K562 (cell line): ENCODE results near the gene SPDEF. TPM values are rescaled to one million over a fixed set of nuclear protein-coding genes. Genes with fewer than 3 reads are reported as not detected.

Experiments
- KAT7 ChIP-seq: sonication (generic); formaldehyde crosslinking; IDR thresholded peaks from 2 replicates; pipeline ENCODE4 v1.8.0; 2022; ENCODE audit warnings: missing genetic modification reagents, mild to moderate bottlenecking, borderline replicate concordance
- MCM5 ChIP-seq: fragments of 450-650 bp; IDR thresholded peaks from 2 replicates; pipeline ENCODE4 v1.6.1; 2016; ENCODE audit warnings: low read depth
- MTA3 ChIP-seq: fragments of 450-650 bp; formaldehyde crosslinking; IDR thresholded peaks from 2 replicates; pipeline ENCODE4 v1.6.1; 2017; ENCODE audit warnings: mild to moderate bottlenecking, borderline replicate concordance
- MXD1 ChIP-seq: fragments of 250-450 bp; sonication (Bioruptor Pico); IDR thresholded peaks from 2 replicates; pipeline ENCODE4 v1.8.0; 2021; ENCODE audit warnings: borderline replicate concordance, mild to moderate bottlenecking, moderate library complexity; ENCODE audit not compliant: poor library complexity, severe bottlenecking
- NFIX ChIP-seq: fragments of 250-450 bp; sonication (Bioruptor Pico); IDR thresholded peaks from 2 replicates; pipeline ENCODE4 v1.4.0; 2020; ENCODE audit warnings: low read depth, mild to moderate bottlenecking, moderate library complexity
- PATZ1 ChIP-seq: fragments of 250-450 bp; sonication (Bioruptor Pico); IDR thresholded peaks from 2 replicates; pipeline ENCODE4 v1.5.0; 2020; ENCODE audit warnings: mild to moderate bottlenecking, borderline replicate concordance
- POLR2G ChIP-seq: fragments of 200-400 bp; formaldehyde crosslinking; IDR thresholded peaks from 2 replicates; pipeline ENCODE4 v1.6.1; 2017; ENCODE audit warnings: low read depth, mild to moderate bottlenecking, antibody characterized with exemption, low read length, moderate library complexity
- RBM17 ChIP-seq: fragments of 200-400 bp; formaldehyde crosslinking; IDR thresholded peaks from 2 replicates; pipeline ENCODE4 v1.6.1; 2017; ENCODE audit warnings: low read depth, mild to moderate bottlenecking, low read length, borderline replicate concordance
- SAFB2 ChIP-seq: fragments of 200-400 bp; formaldehyde crosslinking; IDR thresholded peaks from 2 replicates; pipeline ENCODE4 v1.6.1; 2018; ENCODE audit warnings: borderline replicate concordance, low read length, low read depth, moderate library complexity; ENCODE audit not compliant: severe bottlenecking
- SPI1 ChIP-seq: IDR thresholded peaks from 2 replicates; pipeline ENCODE4 v1.6.1; 2011; ENCODE audit warnings: low read depth, low read length, control low read depth, borderline replicate concordance
- TRIM28 ChIP-seq: fragments of 450-650 bp; IDR thresholded peaks from 2 replicates; pipeline ENCODE4 v1.6.1; 2017
- ZFP91 ChIP-seq: sonication (generic); formaldehyde crosslinking; IDR thresholded peaks from 2 replicates; pipeline ENCODE4 v1.8.0; 2022; ENCODE audit warnings: mild to moderate bottlenecking, missing genetic modification reagents
- ZNF140 ChIP-seq: fragments of 250-450 bp; sonication (Bioruptor Pico); IDR thresholded peaks from 2 replicates; pipeline ENCODE4 v1.8.0; 2021; ENCODE audit warnings: moderate library complexity, mild to moderate bottlenecking, inconsistent platforms
- ZNF449 ChIP-seq: fragments of 250-450 bp; sonication (Bioruptor Pico); IDR thresholded peaks from 2 replicates; pipeline ENCODE4 v1.8.0; 2022; ENCODE audit warnings: moderate library complexity, mild to moderate bottlenecking, inconsistent platforms
- ZNF696 ChIP-seq: fragments of 250-450 bp; sonication (Bioruptor Pico); conservative IDR thresholded peaks from 2 replicates; pipeline ENCODE4 v1.4.0; 2020; ENCODE audit warnings: mild to moderate bottlenecking, moderate library complexity
- ZNF785 ChIP-seq: fragments of 250-450 bp; sonication (Bioruptor Pico); IDR thresholded peaks from 2 replicates; pipeline ENCODE4 v1.4.0; 2020; ENCODE audit warnings: mild to moderate bottlenecking
- polyA plus RNA-seq, 8 experiments: library from polyadenylated mRNA; depleted of rRNA in 4 of 8; stranded (reverse) in 5 of 8; unstranded in 3 of 8; fragments of >200 nt; fragmentation: Nextera tagmentation in 2 of 8; fragmentation: Illumina TruSeq in 1 of 8; extraction: Ambion mirVana in 2 of 8; extraction: Trizol in 1 of 8; gene quantifications; 2 replicates each; pipeline versions ENCODE4 v1.2.1 to v1.2.3, GENCODE V29; 2011 to 2014; ENCODE audit warnings: inconsistent platforms in 1 of 8, missing spikeins in 1 of 8
- total RNA-seq, 7 experiments: library from RNA; depleted of rRNA in 6 of 7; stranded (reverse); fragments of >200 nt in 6 of 7; fragmentation: Illumina TruSeq in 2 of 7; extraction: Trizol in 2 of 7; gene quantifications; 2 replicates each; pipeline versions ENCODE4 v1.2.1 to v1.2.3, GENCODE V29; 2011 to 2021; ENCODE audit warnings: low replicate concordance in 1 of 7
- TF ChIP-seq, protein P1 (sequence below), 2 experiments: fragments of 450-650 bp; IDR thresholded peaks; 2 replicates each; pipeline ENCODE4 v1.6.1; 2016
- TF ChIP-seq, protein P2 (sequence below), 3 experiments: IDR thresholded peaks in 2 of 3; conservative IDR thresholded peaks in 1 of 3; 2 replicates each; pipeline ENCODE4 v1.5.1; 2011 to 2012; ENCODE audit warnings: low read length in 3 of 3, mild to moderate bottlenecking in 3 of 3, control low read depth in 2 of 3, improper control_type of control experiment in 1 of 3, inconsistent platforms in 1 of 3, low read depth in 1 of 3, mixed read lengths in 1 of 3, moderate library complexity in 1 of 3; ENCODE audit not compliant: insufficient read depth in 2 of 3

The SPDEF gene
- total and polyA plus RNA-seq, 9 of the 15 experiments (the other 6 are each of a cell fraction or from before 2014, with no cell fraction given), result 0.04 to 0.12 (median 0.11) TPM; not detected in 5

GRCh38 chr6:34562861-34563512 is 6.9 kb upstream of the SPDEF start (continued):
- no peak for TF ChIP-seq ZNF696
- no peak for TF ChIP-seq ZNF140
- TF ChIP-seq TRIM28, result no peak
- no peak for TF ChIP-seq RBM17
- no peak for TF ChIP-seq ZNF785
- TF ChIP-seq, protein P1, sequence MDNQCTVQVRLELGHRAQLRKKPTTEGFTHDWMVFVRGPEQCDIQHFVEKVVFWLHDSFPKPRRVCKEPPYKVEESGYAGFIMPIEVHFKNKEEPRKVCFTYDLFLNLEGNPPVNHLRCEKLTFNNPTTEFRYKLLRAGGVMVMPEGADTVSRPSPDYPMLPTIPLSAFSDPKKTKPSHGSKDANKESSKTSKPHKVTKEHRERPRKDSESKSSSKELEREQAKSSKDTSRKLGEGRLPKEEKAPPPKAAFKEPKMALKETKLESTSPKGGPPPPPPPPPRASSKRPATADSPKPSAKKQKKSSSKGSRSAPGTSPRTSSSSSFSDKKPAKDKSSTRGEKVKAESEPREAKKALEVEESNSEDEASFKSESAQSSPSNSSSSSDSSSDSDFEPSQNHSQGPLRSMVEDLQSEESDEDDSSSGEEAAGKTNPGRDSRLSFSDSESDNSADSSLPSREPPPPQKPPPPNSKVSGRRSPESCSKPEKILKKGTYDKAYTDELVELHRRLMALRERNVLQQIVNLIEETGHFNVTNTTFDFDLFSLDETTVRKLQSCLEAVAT (IDR thresholded peaks at IDR 0.05), result peak in 1 of 2 experiments; percentile 97; a peak in 2 of 4 replicates
- no peak for TF ChIP-seq PATZ1 (CRISPR knock-in tag)
- TF ChIP-seq KAT7 (CRISPR knock-in tag), result no peak
- TF ChIP-seq POLR2G, result no peak
- no peak for TF ChIP-seq ZFP91 (CRISPR knock-in tag)
- TF ChIP-seq, protein P2, sequence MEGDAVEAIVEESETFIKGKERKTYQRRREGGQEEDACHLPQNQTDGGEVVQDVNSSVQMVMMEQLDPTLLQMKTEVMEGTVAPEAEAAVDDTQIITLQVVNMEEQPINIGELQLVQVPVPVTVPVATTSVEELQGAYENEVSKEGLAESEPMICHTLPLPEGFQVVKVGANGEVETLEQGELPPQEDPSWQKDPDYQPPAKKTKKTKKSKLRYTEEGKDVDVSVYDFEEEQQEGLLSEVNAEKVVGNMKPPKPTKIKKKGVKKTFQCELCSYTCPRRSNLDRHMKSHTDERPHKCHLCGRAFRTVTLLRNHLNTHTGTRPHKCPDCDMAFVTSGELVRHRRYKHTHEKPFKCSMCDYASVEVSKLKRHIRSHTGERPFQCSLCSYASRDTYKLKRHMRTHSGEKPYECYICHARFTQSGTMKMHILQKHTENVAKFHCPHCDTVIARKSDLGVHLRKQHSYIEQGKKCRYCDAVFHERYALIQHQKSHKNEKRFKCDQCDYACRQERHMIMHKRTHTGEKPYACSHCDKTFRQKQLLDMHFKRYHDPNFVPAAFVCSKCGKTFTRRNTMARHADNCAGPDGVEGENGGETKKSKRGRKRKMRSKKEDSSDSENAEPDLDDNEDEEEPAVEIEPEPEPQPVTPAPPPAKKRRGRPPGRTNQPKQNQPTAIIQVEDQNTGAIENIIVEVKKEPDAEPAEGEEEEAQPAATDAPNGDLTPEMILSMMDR (IDR thresholded peaks at IDR 0.05 in 2 of 3, conservative IDR thresholded peaks at IDR 0.05 in 1 of 3; ENCODE audit: insufficient read depth in 2 of 3, low read depth in 1 of 3, low read length in 3 of 3), result no peak
- no peak for TF ChIP-seq NFIX (CRISPR knock-in tag)
- TF ChIP-seq MXD1 (CRISPR knock-in tag), result no peak
- TF ChIP-seq MTA3, result peak; percentile 81
- no peak for TF ChIP-seq MCM5
- TF ChIP-seq ZNF449 (CRISPR knock-in tag), result no peak
- no peak for TF ChIP-seq SPI1
- no peak for TF ChIP-seq SAFB2
